Measurements from ENCODE around the gene CFAP74. TPM values are rescaled to one million over a fixed set of nuclear protein-coding genes. Genes with fewer than 3 reads are reported as not detected.

The CFAP74 gene
- total and polyA plus RNA-seq, 2 of the 4 experiments (the other 2 are of a cell fraction) = not detected

GRCh38 chr1:1906185-1907097 is 97.1 kb downstream of the CFAP74 start (continued):
- no peak for TF ChIP-seq CEBPB (IDR thresholded peaks at IDR 0.05; ENCODE audit: low read depth, low read length)
- no peak for TF ChIP-seq RCOR1 (IDR thresholded peaks at IDR 0.05; ENCODE audit: insufficient replicate concordance, low read length)
- peak; percentile 34; the same call in 1 of the 2 replicates for TF ChIP-seq MAZ (IDR thresholded peaks at IDR 0.05; ENCODE audit: borderline replicate concordance, low read depth, low read length)

- Histone ChIP-seq H3K9me1 (ENCODE audit: insufficient read depth, low read length) (no peaks in the 10 kb centered on the region; the same call in 1 of the 2 replicates), H3K56ac (ENCODE audit: extremely low read depth, insufficient read depth, low read length) (no peak overlapping the region), H2BK20ac (ENCODE audit: low read depth, low read length) (no peak overlapping the region), H4K20me1 (ENCODE audit: insufficient read depth, low read length) (peaks cover 6% of the 10 kb centered on the region; the same call in 1 of the 2 replicates), H2BK15ac (ENCODE audit: low read depth, low read length) (no peak overlapping the region), H2BK5ac (ENCODE audit: low read depth, low read length, poor library complexity, severe bottlenecking) (no peak overlapping the region), H3K27ac (ENCODE audit: insufficient read depth, low read length) (no peak overlapping the region), H3K79me1 (ENCODE audit: low read depth in 1 of 2, low read length in 2 of 2) (peaks cover 0 to 17% of the 10 kb centered on the region in 2 experiments; a peak in 2 of 4 replicates), H2AK9ac (replicated peaks; ENCODE audit: low read depth, low read length, poor library complexity) (no peak overlapping the region), H3K36me3 (ENCODE audit: control insufficient read depth, insufficient read depth, low read length) (no peaks in the 10 kb centered on the region), H3K4me3 (ENCODE audit: insufficient read depth, low read depth, low read length) (no peak overlapping the region), H3K27me3 (ENCODE audit: control insufficient read depth, insufficient read depth, low read length) (peaks cover 2% of the 10 kb centered on the region; the same call in 1 of the 2 replicates), H3K4me2 (ENCODE audit: low read depth, low read length) (no peak overlapping the region), H3K23ac (ENCODE audit: low read depth, low read length) (no peak overlapping the region), H4K91ac (ENCODE audit: insufficient read depth, low read depth, low read length) (no peak overlapping the region), H4K5ac (ENCODE audit: low read depth, low read length) (no peak overlapping the region), H2AK5ac (ENCODE audit: low read depth, low read length) (no peak overlapping the region), H3K9ac (ENCODE audit: low read depth, low read length) (no peak overlapping the region), H3K18ac (ENCODE audit: low read depth, low read length) (no peak overlapping the region), H3K4me1 (ENCODE audit: control insufficient read depth, insufficient read depth, low read length) (peaks cover 1% of the 10 kb centered on the region; the same call in 1 of the 2 replicates), H2AFZ (replicated peaks; ENCODE audit: low read length, poor library complexity) (no peak overlapping the region), H3K9me3 (ENCODE audit: control insufficient read depth, insufficient read depth, low read length) (peaks cover 3% of the 10 kb centered on the region; the same call in 1 of the 2 replicates), H3K4ac (ENCODE audit: low read depth, low read length) (no peak overlapping the region), H3K14ac (replicated peaks; ENCODE audit: low read depth, low read length) (no peak overlapping the region), H2BK120ac (ENCODE audit: low read depth, low read length) (no peak overlapping the region), H4K8ac (ENCODE audit: low read depth in 2 of 2, low read length in 2 of 2) (no peak overlapping the region)
- in situ Hi-C loops (cut with MboI; ENCODE audit: low sequenced_read_pairs) = loop anchor here (10.0 kb wide), 1 partner anchor 118 kb away; no protein-coding TSS in a partner anchor
- dilution Hi-C loops (cut with HindIII; ENCODE audit: low sequenced_read_pairs, unreplicated experiment) = no loop called here
- ChIA-PET POLR2A (ENCODE audit: unreplicated experiment) (no interaction called here), CTCF (no interaction called here)
- no TSS peak for BruUV-seq (replicated peaks)
- 100% methylated on average over 1 of the region's 12 CpGs; no CpG with 5 or more reads in 1 of the 2 experiments for WGBS, 2 experiments (ENCODE audit: extremely low coverage in 2 of 2, insufficient read length in 1 of 2)
- no peak for ATAC-seq (ENCODE audit: low read depth)
- TF ChIP-seq RCOR1 (IDR thresholded peaks at IDR 0.05; ENCODE audit: insufficient replicate concordance, low read length) (no peak), CHD1 (IDR thresholded peaks at IDR 0.05; ENCODE audit: low read depth, low read length) (no peak), CEBPB (IDR thresholded peaks at IDR 0.05; ENCODE audit: low read depth, low read length) (no peak), SMC3 (IDR thresholded peaks at IDR 0.05; ENCODE audit: low read depth, low read length) (no peak), RFX5 (IDR thresholded peaks at IDR 0.05; ENCODE audit: low read depth, low read length) (no peak), MAFK (IDR thresholded peaks at IDR 0.05; ENCODE audit: low read depth, low read length) (no peak), USF2 (IDR thresholded peaks at IDR 0.05; ENCODE audit: low read depth, low read length) (no peak)
- intact Hi-C loops (cut with micrococcal nuclease) = loop anchor here (10.0 kb wide), 1 partner anchor 328 kb away; the partner anchor contains the start of gene SSU72
- no peak for DNase-seq
These were observed 100.4 kb downstream of the CFAP74 start for GRCh38 chr1:1903224-1903623.
